ENCODE data around the gene AKAP6.

Gene AKAP6

GRCh38 chr14:32627545-32628298, 298.6 kb downstream of the AKAP6 start:
- H3K9me3 ChIP-seq (ENCODE audit: control insufficient read depth, low read length) = no peaks in the 10 kb centered on the region
- H3K27me3 ChIP-seq (ENCODE audit: control insufficient read depth, insufficient read depth, low read length) = no peaks in the 10 kb centered on the region
- no peak overlapping the region for H3K4me2 ChIP-seq (ENCODE audit: low read length)
- H3K4me1 ChIP-seq = no peaks in the 10 kb centered on the region
- H3K36me3 ChIP-seq (ENCODE audit: control insufficient read depth, insufficient read depth, low read length) = no peaks in the 10 kb centered on the region
- no peak overlapping the region for H3K9ac ChIP-seq
- no peak overlapping the region for H3K27ac ChIP-seq
- H3K4me3 ChIP-seq (ENCODE audit: low read depth, low read length) = no peak overlapping the region
- no peak for TF ChIP-seq CTCF (IDR thresholded peaks at IDR 0.05)
- H3K79me2 ChIP-seq = no peaks in the 10 kb centered on the region
- no peak overlapping the region for H2AFZ ChIP-seq

DNA sequence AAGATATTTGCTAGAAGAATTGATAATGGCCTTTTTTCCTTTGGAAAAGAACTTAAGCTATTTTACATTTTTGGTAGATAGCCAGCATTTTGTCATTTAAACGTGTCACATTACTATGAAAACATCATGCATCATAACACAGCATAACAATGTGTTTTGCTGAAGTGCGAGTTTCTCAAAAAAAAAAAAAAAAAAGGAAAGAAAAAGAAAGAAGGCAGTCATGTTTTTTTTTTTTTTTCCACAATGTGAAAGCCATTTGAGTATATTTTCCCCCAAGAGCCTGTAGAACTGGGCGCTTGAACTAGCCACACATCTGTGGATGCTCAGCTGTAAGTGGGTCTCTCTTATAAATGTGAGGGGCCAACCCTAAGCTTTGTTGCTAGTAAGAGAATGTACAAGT, 300.1 kb downstream of the AKAP6 start:
- Histone ChIP-seq H3K9me3 (ENCODE audit: control insufficient read depth, low read length) (no peaks in the 10 kb centered on the region), H3K4me1 (no peaks in the 10 kb centered on the region), H3K36me3 (ENCODE audit: control insufficient read depth, insufficient read depth, low read length) (no peaks in the 10 kb centered on the region), H3K27me3 (ENCODE audit: control insufficient read depth, insufficient read depth, low read length) (no peaks in the 10 kb centered on the region), H3K79me2 (no peaks in the 10 kb centered on the region), H3K4me3 (ENCODE audit: low read depth, low read length) (no peak overlapping the region), H3K4me2 (ENCODE audit: low read length) (no peak overlapping the region), H3K9ac (no peak overlapping the region), H3K27ac (no peak overlapping the region), H2AFZ (no peak overlapping the region)
- no peak for TF ChIP-seq CTCF (IDR thresholded peaks at IDR 0.05)

- Histone ChIP-seq H3K36me3 (ENCODE audit: control insufficient read depth, insufficient read depth, low read length) (no peaks in the 10 kb centered on the region), H3K4me1 (no peaks in the 10 kb centered on the region), H3K9me3 (ENCODE audit: control insufficient read depth, low read length) (no peaks in the 10 kb centered on the region), H3K4me2 (ENCODE audit: low read length) (no peak overlapping the region), H3K79me2 (no peaks in the 10 kb centered on the region), H2AFZ (no peak overlapping the region), H3K27me3 (ENCODE audit: control insufficient read depth, insufficient read depth, low read length) (no peaks in the 10 kb centered on the region), H3K27ac (no peak overlapping the region), H3K9ac (no peak overlapping the region), H3K4me3 (ENCODE audit: low read depth, low read length) (no peak overlapping the region)
- TF ChIP-seq CTCF (IDR thresholded peaks at IDR 0.05) = no peak
Measured at GRCh38 chr14:32630701-32631100, 301.6 kb downstream of the AKAP6 start.

DNA sequence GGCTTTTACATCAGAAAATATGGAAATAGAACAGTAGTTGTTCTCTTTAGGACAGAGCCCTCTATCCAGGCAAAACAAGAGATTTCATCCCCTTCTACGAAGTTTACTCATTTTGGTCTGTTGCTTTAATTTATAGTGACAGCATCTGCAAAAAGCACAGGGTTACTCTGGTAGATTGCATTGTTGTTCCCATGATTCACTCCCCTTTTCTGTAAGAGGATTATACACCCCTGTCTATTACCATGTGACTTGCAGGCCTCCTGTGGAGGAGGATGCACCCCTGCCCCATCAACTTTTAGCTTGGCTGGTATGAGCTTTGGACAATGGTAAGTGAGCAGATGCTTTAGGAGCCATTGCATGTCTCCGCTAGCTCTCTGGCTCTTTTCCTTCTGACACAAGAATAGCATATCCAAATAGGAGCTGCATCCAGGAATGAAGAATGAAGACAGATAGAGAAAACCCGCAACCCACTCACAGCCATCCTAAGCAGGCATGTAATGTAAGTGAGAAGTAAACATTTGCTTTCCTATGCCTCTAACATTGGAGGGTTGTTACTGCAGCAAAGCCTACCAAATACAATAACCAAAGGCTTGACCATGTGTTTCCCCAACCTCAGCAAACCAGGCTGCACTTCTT, 304.2 kb downstream of the AKAP6 start:
- no peak overlapping the region for H3K4me3 ChIP-seq (ENCODE audit: low read depth, low read length)
- no peaks in the 10 kb centered on the region for H3K4me1 ChIP-seq
- no peak for TF ChIP-seq CTCF (IDR thresholded peaks at IDR 0.05)
- H3K4me2 ChIP-seq (ENCODE audit: low read length) = no peak overlapping the region
- no peak overlapping the region for H2AFZ ChIP-seq
- H3K9ac ChIP-seq = no peak overlapping the region
- H3K27me3 ChIP-seq (ENCODE audit: control insufficient read depth, insufficient read depth, low read length) = no peaks in the 10 kb centered on the region
- no peaks in the 10 kb centered on the region for H3K9me3 ChIP-seq (ENCODE audit: control insufficient read depth, low read length)
- H3K79me2 ChIP-seq = no peaks in the 10 kb centered on the region
- no peaks in the 10 kb centered on the region for H3K36me3 ChIP-seq (ENCODE audit: control insufficient read depth, insufficient read depth, low read length)
- no peak overlapping the region for H3K27ac ChIP-seq

- no peak overlapping the region for H3K27ac ChIP-seq
- H3K27me3 ChIP-seq (ENCODE audit: control insufficient read depth, insufficient read depth, low read length) = no peaks in the 10 kb centered on the region
- H3K9me3 ChIP-seq (ENCODE audit: control insufficient read depth, low read length) = no peaks in the 10 kb centered on the region
- H3K36me3 ChIP-seq (ENCODE audit: control insufficient read depth, insufficient read depth, low read length) = no peaks in the 10 kb centered on the region
- no peaks in the 10 kb centered on the region for H3K4me1 ChIP-seq
- no peak overlapping the region for H3K9ac ChIP-seq
- H3K4me3 ChIP-seq (ENCODE audit: low read depth, low read length) = no peak overlapping the region
- TF ChIP-seq CTCF (IDR thresholded peaks at IDR 0.05) = no peak
- no peaks in the 10 kb centered on the region for H3K79me2 ChIP-seq
- H2AFZ ChIP-seq = no peak overlapping the region
- H3K4me2 ChIP-seq (ENCODE audit: low read length) = no peak overlapping the region
Measured at GRCh38 chr14:32633930-32634329, 304.8 kb downstream of the AKAP6 start.

Data from parathyroid adenoma (tissue), 2 donors.